Measurements from ENCODE around the gene BBS9. TPM values are rescaled to one million over a fixed set of nuclear protein-coding genes. Genes with fewer than 3 reads are reported as not detected.

The BBS9 gene
- total and polyA plus RNA-seq, 2 experiments from 2014 or later: 27.2 to 66.1 TPM

DNA sequence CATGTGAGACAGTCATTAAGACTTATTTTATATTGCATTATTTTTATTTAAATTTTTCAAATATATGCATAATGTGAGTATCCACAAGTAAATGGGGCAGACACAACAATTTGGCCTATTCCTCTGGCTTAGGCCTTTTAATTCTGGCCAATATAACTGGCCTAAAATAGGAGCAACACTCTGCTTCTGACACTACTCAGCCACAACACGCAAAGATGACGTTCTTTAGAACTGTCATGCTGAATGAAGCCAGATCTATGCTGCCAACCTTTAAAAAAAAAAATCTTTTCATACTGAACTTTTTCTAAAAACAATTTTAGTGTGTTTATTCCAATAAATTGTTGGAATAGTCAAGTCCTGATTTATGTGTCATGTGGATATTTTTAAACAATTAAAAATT is 421.0 kb downstream of the BBS9 start:
- Histone ChIP-seq H3K27ac (ENCODE audit: low read depth) (no peak overlapping the region), H4K20me1 (replicated peaks; ENCODE audit: insufficient read depth) (no peaks in the 10 kb centered on the region), H2AFZ (no peak overlapping the region), H3K79me2 (replicated peaks; ENCODE audit: insufficient read depth) (no peaks in the 10 kb centered on the region), H3K4me3 (no peak overlapping the region), H3K27me3 (ENCODE audit: insufficient read depth) (no peaks in the 10 kb centered on the region), H3K4me2 (no peak overlapping the region), H3K4me1 (ENCODE audit: insufficient read depth) (no peaks in the 10 kb centered on the region), H3K9me2 (ENCODE audit: insufficient read depth) (no peaks in the 10 kb centered on the region), H3F3A (replicated peaks; ENCODE audit: low read depth) (no peaks in the 10 kb centered on the region), H3K36me3 (ENCODE audit: insufficient read depth) (no peaks in the 10 kb centered on the region)
- Mint-ChIP-seq H3K36me3 (ENCODE audit: low read depth) (no peaks in the 10 kb centered on the region), H3K9me3 (no peaks in the 10 kb centered on the region), H3K4me3 (no peak overlapping the region), H3K27ac (no peak overlapping the region), H3K27me3 (ENCODE audit: insufficient read depth, low read depth, poor library complexity) (no peaks in the 10 kb centered on the region), H3K4me1 (no peaks in the 10 kb centered on the region)
- TF ChIP-seq EZH2phosphoT487 (IDR thresholded peaks at IDR 0.05; ENCODE audit: unreplicated experiment): no peak
- TF ChIP-seq, protein P1, sequence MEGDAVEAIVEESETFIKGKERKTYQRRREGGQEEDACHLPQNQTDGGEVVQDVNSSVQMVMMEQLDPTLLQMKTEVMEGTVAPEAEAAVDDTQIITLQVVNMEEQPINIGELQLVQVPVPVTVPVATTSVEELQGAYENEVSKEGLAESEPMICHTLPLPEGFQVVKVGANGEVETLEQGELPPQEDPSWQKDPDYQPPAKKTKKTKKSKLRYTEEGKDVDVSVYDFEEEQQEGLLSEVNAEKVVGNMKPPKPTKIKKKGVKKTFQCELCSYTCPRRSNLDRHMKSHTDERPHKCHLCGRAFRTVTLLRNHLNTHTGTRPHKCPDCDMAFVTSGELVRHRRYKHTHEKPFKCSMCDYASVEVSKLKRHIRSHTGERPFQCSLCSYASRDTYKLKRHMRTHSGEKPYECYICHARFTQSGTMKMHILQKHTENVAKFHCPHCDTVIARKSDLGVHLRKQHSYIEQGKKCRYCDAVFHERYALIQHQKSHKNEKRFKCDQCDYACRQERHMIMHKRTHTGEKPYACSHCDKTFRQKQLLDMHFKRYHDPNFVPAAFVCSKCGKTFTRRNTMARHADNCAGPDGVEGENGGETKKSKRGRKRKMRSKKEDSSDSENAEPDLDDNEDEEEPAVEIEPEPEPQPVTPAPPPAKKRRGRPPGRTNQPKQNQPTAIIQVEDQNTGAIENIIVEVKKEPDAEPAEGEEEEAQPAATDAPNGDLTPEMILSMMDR (conservative IDR thresholded peaks at IDR 0.05; ENCODE audit: low read depth in 2 of 2): no peak
- TF ChIP-seq POLR2AphosphoS5 (IDR thresholded peaks at IDR 0.05; ENCODE audit: low read depth): no peak
- TF ChIP-seq CREB1 (CRISPR knock-in tag; IDR thresholded peaks at IDR 0.05; ENCODE audit: low read depth): no peak
- TF ChIP-seq ZNF462 (CRISPR knock-in tag; IDR thresholded peaks at IDR 0.05): no peak
- no peak for TF ChIP-seq EZH2 (IDR thresholded peaks at IDR 0.05; ENCODE audit: low read depth, unreplicated experiment)
- ATAC-seq (no peak), DNase-seq (ENCODE audit: low spot score) (no peak)

Measured in GM23338 (cell line).